SH-SY5Y (cell line): Measurements from ENCODE around the gene EIF4EBP3.

Experiments used
- GATA2 ChIP-seq: IDR thresholded peaks from 2 replicates; pipeline ENCODE4 v1.6.1; 2011; ENCODE audit warnings: mild to moderate bottlenecking, low read depth, low read length
- GATA3 ChIP-seq: IDR thresholded peaks from 2 replicates; pipeline ENCODE4 v1.6.1; 2011; ENCODE audit warnings: low read depth, mild to moderate bottlenecking, low read length, moderate library complexity

GRCh38 chr5:140557965-140558364 lies 10.5 kb downstream of the EIF4EBP3 start:
- TF ChIP-seq GATA3 = no peak
- no peak for TF ChIP-seq GATA2
